NT2/D1 (cell line): ENCODE measurements around the gene RNF180.

Experiments
- SUZ12 ChIP-seq: IDR thresholded peaks from 2 replicates; pipeline ENCODE4 v1.6.1; 2011; ENCODE audit not compliant: insufficient read length, insufficient read depth; ENCODE audit errors: extremely low read depth
- YY1 ChIP-seq: IDR thresholded peaks from 2 replicates; pipeline ENCODE4 v1.6.1; 2011; ENCODE audit not compliant: insufficient read length, insufficient read depth
- ZNF274 ChIP-seq: IDR thresholded peaks from 2 replicates; pipeline ENCODE4 v1.6.1; 2011; ENCODE audit warnings: mild to moderate bottlenecking, low read depth, low read length

- TF ChIP-seq YY1: no peak
- no peak for TF ChIP-seq SUZ12
- no peak for TF ChIP-seq ZNF274
Measured at GRCh38 chr5:64340293-64340692, 174.7 kb downstream of the RNF180 start.
